HepG2 (cell line): ENCODE results near the gene WNT3A. TPM values are rescaled to one million over a fixed set of nuclear protein-coding genes. Genes with fewer than 3 reads are reported as not detected.

Experiments
- ARID3A ChIP-seq: IDR thresholded peaks from 2 replicates; pipeline ENCODE4 v1.6.1; 2012; ENCODE audit warnings: low read depth, low read length, improper control_type of control experiment
- EHMT2 ChIP-seq: fragments of 200-600 bp; sonication (generic); IDR thresholded peaks from 2 replicates; pipeline ENCODE4 v1.7.0; 2017; ENCODE audit warnings: antibody characterized with exemption, low read depth, low read length, borderline replicate concordance
- KDM3A ChIP-seq: IDR thresholded peaks from 2 replicates; pipeline ENCODE4 v1.6.1; 2018; ENCODE audit warnings: low read depth, missing compliant biosample characterization
- MYC ChIP-seq: sonication (generic); formaldehyde crosslinking; IDR thresholded peaks from 2 replicates; pipeline ENCODE4 v1.9.0; 2021; ENCODE audit warnings: missing genetic modification reagents, borderline replicate concordance
- NRL ChIP-seq: sonication (generic); formaldehyde crosslinking; IDR thresholded peaks from 2 replicates; pipeline ENCODE4 v1.5.0; 2020; ENCODE audit warnings: missing genetic modification reagents, mild to moderate bottlenecking, moderate library complexity, borderline replicate concordance
- PLSCR1 ChIP-seq: sonication (generic); formaldehyde crosslinking; IDR thresholded peaks from 2 replicates; pipeline ENCODE4 v1.5.0; 2020; ENCODE audit warnings: missing genetic modification reagents, mild to moderate bottlenecking, borderline replicate concordance
- RAD21 ChIP-seq: fragments of 450-650 bp; formaldehyde crosslinking; IDR thresholded peaks from 2 replicates; pipeline ENCODE4 v1.5.0; 2020; ENCODE audit warnings: mild to moderate bottlenecking
- SP4 ChIP-seq: sonication (generic); formaldehyde crosslinking; IDR thresholded peaks from 2 replicates; pipeline ENCODE4 v1.8.1; 2023; ENCODE audit warnings: mild to moderate bottlenecking, missing genetic modification reagents
- SUZ12 ChIP-seq: fragments of 150-350 bp; IDR thresholded peaks from 2 replicates; pipeline ENCODE4 v1.6.1; 2014; ENCODE audit warnings: low read depth, low read length
- TEAD2 ChIP-seq: sonication (generic); formaldehyde crosslinking; IDR thresholded peaks from 2 replicates; pipeline ENCODE4 v1.9.0; 2021; ENCODE audit warnings: missing genetic modification reagents
- ZBTB33 ChIP-seq: sonication (generic); formaldehyde crosslinking; IDR thresholded peaks from 2 replicates; pipeline ENCODE4 v1.4.0; 2020; ENCODE audit warnings: missing genetic modification reagents
- ZNF251 ChIP-seq: sonication (generic); formaldehyde crosslinking; IDR thresholded peaks from 2 replicates; pipeline ENCODE4 v1.9.0; 2021; ENCODE audit warnings: mild to moderate bottlenecking, missing genetic modification reagents
- ZNF547 ChIP-seq: sonication (generic); formaldehyde crosslinking; IDR thresholded peaks from 2 replicates; pipeline ENCODE4 v1.5.1; 2020; ENCODE audit warnings: mild to moderate bottlenecking, missing genetic modification reagents
- ZNF557 ChIP-seq: sonication (generic); formaldehyde crosslinking; IDR thresholded peaks from 2 replicates; pipeline ENCODE4 v1.4.0; 2020; ENCODE audit warnings: missing genetic modification reagents
- ZNF768 ChIP-seq: sonication (generic); formaldehyde crosslinking; IDR thresholded peaks from 2 replicates; pipeline ENCODE4 v1.4.0; 2020; ENCODE audit warnings: missing genetic modification reagents
- ZSCAN31 ChIP-seq: sonication (generic); formaldehyde crosslinking; IDR thresholded peaks from 2 replicates; pipeline ENCODE4 v1.5.0; 2020; ENCODE audit warnings: low read depth, mild to moderate bottlenecking, missing genetic modification reagents
- polyA plus RNA-seq, 8 experiments: library from polyadenylated mRNA; depleted of rRNA in 3 of 8; stranded (reverse) in 7 of 8; unstranded in 1 of 8; fragments of >200 nt; fragmentation: Illumina TruSeq in 4 of 8; extraction: Trizol in 4 of 8; gene quantifications; 2 replicates each; pipeline versions ENCODE4 v1.2.1 to v1.2.3, GENCODE V29; 2011 to 2016; ENCODE audit warnings: low read depth in 4 of 8, missing spikeins in 1 of 8, mixed read lengths in 1 of 8; ENCODE audit not compliant: insufficient read depth in 1 of 8
- total RNA-seq, 5 experiments: library from RNA; depleted of rRNA; stranded (reverse); fragments of >200 nt; fragmentation: Illumina TruSeq; extraction: Trizol; gene quantifications; 2 replicates each; pipeline ENCODE4 v1.2.3, GENCODE V29; 2016; ENCODE audit warnings: low read depth in 1 of 5
- TF ChIP-seq, protein P1 (sequence below): IDR thresholded peaks from 2 replicates; pipeline ENCODE4 v1.6.1; 2016; ENCODE audit warnings: low read depth, control low read depth
- TF ChIP-seq, protein P2 (sequence below): IDR thresholded peaks from 2 replicates; pipeline ENCODE4 v1.4.0; 2020; ENCODE audit warnings: mild to moderate bottlenecking, missing genetic modification reagents

The WNT3A gene
- total and polyA plus RNA-seq, 2 of the 13 experiments (the other 11 are each of a cell fraction or from before 2014, with no cell fraction given), result not detected

GRCh38 chr1:228109073-228109961 is 102.5 kb downstream of the WNT3A start, which contains the start of gene MRPL55 (continued):
- TF ChIP-seq ZSCAN31 (CRISPR knock-in tag) (peak; percentile 87; the same call in 1 of the 2 replicates), SUZ12 (no peak), ZNF251 (no peak), ARID3A (peak; percentile 41; the same call in 1 of the 2 replicates), PLSCR1 (no peak), EHMT2 (no peak), NRL (CRISPR knock-in tag) (no peak; the same call in 1 of the 2 replicates), ZNF768 (CRISPR knock-in tag) (0 out of 2 replicates have a peak, but pooled peaks have one; percentile 28), TEAD2 (no peak), MYC (peak; percentile 81), ZBTB33 (CRISPR knock-in tag) (peak; percentile 46; the same call in 1 of the 2 replicates), RAD21 (CRISPR knock-in tag) (no peak), KDM3A (CRISPR knock-in tag) (no peak), ZNF557 (no peak), SP4 (CRISPR knock-in tag) (peak; percentile 99), ZNF547 (CRISPR knock-in tag) (peak; percentile 81; the same call in 1 of the 2 replicates)
- TF ChIP-seq, protein P1, sequence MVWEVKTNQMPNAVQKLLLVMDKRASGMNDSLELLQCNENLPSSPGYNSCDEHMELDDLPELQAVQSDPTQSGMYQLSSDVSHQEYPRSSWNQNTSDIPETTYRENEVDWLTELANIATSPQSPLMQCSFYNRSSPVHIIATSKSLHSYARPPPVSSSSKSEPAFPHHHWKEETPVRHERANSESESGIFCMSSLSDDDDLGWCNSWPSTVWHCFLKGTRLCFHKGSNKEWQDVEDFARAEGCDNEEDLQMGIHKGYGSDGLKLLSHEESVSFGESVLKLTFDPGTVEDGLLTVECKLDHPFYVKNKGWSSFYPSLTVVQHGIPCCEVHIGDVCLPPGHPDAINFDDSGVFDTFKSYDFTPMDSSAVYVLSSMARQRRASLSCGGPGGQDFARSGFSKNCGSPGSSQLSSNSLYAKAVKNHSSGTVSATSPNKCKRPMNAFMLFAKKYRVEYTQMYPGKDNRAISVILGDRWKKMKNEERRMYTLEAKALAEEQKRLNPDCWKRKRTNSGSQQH (CRISPR knock-in tag), result 0 out of 2 replicates have a peak, but pooled peaks have one; percentile 71
- TF ChIP-seq, protein P2, sequence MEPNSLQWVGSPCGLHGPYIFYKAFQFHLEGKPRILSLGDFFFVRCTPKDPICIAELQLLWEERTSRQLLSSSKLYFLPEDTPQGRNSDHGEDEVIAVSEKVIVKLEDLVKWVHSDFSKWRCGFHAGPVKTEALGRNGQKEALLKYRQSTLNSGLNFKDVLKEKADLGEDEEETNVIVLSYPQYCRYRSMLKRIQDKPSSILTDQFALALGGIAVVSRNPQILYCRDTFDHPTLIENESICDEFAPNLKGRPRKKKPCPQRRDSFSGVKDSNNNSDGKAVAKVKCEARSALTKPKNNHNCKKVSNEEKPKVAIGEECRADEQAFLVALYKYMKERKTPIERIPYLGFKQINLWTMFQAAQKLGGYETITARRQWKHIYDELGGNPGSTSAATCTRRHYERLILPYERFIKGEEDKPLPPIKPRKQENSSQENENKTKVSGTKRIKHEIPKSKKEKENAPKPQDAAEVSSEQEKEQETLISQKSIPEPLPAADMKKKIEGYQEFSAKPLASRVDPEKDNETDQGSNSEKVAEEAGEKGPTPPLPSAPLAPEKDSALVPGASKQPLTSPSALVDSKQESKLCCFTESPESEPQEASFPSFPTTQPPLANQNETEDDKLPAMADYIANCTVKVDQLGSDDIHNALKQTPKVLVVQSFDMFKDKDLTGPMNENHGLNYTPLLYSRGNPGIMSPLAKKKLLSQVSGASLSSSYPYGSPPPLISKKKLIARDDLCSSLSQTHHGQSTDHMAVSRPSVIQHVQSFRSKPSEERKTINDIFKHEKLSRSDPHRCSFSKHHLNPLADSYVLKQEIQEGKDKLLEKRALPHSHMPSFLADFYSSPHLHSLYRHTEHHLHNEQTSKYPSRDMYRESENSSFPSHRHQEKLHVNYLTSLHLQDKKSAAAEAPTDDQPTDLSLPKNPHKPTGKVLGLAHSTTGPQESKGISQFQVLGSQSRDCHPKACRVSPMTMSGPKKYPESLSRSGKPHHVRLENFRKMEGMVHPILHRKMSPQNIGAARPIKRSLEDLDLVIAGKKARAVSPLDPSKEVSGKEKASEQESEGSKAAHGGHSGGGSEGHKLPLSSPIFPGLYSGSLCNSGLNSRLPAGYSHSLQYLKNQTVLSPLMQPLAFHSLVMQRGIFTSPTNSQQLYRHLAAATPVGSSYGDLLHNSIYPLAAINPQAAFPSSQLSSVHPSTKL (CRISPR knock-in tag), result peak; percentile 46
